GM21619 (cell line): Measurements from ENCODE around the gene VMP1.

Source experiments
- ATAC-seq: cut with Tn5 transposase; IDR thresholded peaks from one replicate; pipeline ENCODE4 v1.9.1; 2021; ENCODE audit not compliant: unreplicated experiment

Gene VMP1

DNA sequence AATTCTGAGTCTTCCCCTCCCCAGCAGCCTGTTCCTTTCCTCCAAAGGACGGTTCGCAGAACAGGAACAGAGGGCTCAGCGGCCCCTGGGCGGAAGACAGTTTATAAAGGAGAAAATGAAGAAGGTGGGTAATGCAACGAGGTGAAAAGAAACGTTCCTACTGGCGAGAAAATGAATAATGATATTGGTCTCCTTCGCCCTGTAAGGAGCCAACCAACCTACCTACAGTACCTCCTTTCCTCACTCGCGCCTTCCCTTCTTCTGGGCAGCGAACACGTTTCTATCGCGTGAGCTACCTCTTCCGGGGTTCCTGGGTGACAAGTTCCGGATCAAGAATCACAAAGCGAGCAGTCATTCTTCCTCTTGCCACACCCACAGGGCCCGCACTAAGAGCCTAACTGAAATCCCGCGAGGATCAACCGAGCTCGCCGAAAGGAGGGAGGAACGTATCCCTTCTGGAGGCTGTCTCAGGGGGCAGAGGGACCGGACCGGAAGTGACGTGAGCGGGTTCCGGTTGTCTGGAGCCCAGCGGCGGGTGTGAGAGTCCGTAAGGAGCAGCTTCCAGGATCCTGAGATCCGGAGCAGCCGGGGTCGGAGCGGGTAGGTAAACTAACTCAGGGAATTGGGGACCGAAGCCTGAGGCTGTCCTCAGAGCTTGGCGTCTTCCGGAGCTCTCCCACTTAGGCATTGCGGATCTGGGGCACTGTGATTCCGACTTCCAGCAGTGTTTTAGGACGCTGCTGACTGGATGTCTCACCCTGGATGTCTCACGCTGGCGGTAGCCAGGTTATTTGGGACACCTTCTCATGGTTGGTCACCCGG lies at the start of gene VMP1, which contains the start of gene PTRH2:
VMP1 (plus strand) TSS at position 506 of the 822 bp plus-strand sequence. CDS start 23,793 bp downstream, outside the sequence.
PTRH2 (minus strand) TSS at position 282 of the 822 bp plus-strand sequence. CDS start 9,452 bp downstream, outside the sequence.
- peak; percentile 94 for ATAC-seq

DNA sequence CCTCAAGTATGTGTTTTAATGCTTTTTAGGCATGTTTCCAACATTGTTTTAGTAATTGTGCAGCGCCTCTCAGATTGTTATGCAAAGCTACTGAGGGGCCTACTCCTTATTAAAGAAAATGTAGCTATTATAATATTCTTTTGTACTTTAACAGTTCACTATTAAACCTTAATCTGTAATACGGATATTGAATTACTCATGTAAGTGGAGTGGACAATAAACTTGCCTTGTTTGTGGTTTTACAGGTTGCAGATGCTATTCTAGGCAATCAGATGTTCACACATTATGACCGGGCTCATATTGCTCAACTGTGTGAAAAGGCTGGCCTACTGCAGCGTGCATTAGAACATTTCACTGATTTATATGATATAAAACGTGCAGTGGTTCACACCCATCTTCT lies 41.2 kb upstream of the VMP1 start:
- ATAC-seq, result no peak

DNA sequence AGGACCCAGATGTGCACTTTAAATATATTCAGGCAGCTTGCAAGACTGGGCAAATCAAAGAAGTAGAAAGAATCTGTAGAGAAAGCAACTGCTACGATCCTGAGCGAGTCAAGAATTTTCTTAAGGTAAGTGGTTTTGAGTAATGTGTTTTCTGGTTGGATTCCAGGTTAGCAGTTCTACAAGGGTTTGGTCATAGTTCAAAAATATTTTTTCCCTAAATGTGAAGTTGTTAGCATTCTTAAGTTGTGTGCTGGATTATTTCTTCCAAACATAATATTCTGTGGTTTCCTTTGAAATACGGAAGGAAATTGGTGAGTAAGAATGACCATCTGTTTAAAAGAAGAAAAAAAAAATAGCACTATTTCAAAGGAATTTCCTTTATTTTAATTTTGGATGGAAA lies 38.6 kb upstream of the VMP1 start:
- ATAC-seq, result no peak

DNA sequence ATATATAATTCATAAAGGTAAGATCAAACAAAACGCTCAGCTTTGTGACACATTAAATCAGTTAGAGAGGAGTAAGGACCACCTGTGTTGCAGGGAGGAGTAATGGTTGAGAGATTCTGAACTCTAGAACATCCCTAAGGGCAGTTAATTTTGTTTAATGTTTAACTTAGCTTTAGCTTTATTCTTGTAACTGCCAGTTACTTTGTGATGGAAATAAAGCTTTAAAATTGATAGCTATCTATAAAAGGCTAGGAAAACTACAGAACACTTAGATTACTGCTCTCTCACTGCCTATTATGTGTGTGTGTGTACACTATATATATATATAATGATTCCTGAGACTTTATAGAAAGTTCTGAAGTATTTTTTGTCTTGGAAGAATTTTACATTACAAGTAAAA lies 38.0 kb upstream of the VMP1 start:
- peak; percentile 70 for ATAC-seq

DNA sequence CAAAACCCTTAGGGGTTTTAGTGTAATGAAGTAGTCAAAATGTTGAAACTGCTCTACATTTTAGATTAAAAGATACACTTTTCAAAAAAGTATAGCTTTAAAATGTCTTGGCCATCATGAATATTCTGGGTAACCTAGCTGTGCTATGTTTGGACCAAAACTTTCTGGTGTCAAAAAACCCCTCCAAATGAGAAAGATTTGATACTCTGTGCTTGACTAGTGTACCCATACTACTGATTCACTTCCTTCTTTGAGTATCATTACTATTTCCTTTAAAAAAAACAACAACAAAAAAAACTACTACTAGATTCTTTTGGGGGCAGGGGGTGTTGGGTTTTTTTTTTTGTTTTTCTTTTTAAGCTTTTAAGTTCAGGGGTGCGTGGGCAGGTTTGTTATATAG lies 37.5 kb upstream of the VMP1 start:
- ATAC-seq, result no peak

DNA sequence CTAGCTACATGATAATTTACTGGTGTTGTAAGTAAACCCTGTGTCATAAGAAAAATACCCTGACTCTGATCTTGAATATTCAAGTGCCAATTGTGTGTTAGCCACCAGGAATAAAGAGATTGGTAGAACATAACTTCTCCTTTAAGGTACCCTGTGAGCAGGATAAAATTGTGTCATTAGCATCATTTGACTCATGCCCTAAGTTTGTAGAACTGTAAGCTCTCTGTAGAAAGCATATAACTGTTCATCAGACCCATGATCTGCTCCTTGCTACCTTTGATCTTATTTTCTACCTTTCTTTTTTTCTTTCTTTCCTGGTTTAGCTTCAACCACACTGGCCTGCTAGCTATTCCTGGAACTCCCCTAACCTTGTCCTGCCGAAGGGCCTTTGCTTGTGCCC lies 36.1 kb upstream of the VMP1 start:
- no peak for ATAC-seq

DNA sequence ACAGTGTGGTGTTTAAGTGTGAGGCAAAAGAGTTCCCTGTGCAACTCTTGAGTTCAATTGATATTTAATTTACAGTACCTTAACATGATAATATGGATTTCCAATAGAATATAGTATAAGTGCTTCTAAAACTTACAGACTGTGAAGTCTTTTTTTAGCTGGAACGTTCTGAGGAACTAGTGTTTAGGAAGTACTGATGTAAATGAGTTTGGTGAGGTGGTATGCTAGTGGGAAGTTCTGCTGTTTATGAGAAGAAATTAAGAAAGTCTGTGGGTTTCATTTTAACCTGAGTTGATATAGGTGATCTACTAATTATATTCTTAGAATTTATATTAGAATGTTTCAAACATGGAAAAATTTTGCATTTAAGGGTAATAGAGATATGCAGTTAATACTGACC lies 32.2 kb upstream of the VMP1 start:
- no peak for ATAC-seq

DNA sequence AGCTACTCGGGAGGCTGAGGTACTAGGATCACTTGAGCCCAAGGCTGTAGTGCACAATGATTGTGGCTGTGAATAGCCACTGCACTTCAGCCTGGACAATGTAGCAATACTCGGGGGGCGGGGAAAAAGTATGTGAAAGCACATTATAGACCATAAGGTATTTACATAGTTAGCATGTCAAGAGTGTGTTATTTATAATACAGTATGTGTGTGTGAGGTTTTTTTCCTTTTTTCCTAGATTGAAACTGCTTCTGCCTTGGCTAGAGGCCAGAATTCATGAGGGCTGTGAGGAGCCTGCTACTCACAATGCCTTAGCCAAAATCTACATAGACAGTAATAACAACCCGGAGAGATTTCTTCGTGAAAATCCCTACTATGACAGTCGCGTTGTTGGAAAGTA lies 30.7 kb upstream of the VMP1 start:
- no peak for ATAC-seq

DNA sequence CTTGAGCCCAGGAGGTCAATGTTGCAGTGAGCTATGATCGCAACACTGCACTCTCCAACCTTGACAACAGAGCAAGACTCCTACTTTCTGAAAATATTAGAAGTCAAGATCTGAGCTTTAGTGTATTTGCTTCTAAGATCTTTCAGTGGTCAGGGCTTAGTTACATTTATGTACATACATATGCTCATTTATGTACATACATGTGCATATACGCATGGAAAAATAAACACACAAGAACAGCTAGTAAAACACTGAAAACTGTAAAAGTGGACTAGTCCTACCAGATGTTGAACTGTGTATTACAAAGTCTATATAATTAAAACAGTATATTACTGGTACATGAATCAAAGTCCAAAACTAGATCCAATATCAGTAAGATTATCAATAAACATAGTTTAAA lies 28.5 kb upstream of the VMP1 start:
- ATAC-seq, result no peak

DNA sequence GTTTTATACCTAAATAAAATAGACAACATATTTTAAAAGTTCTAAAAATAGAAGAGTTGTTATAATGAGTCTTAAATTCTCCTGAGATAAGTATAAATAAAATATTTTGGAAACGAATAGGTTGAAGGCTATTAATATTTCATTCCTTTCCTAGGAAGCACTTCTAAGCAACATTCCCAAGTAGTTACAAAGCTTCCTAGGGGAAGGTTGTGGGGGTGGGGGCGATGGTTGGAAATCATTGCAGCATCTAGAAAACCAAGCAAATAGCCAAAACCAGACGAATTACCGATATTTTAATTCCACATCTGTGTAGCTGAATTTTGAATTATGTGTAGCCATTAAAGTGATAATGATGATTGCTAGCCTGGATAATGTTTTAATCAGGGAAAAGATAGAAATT lies 27.1 kb upstream of the VMP1 start:
- no peak for ATAC-seq

DNA sequence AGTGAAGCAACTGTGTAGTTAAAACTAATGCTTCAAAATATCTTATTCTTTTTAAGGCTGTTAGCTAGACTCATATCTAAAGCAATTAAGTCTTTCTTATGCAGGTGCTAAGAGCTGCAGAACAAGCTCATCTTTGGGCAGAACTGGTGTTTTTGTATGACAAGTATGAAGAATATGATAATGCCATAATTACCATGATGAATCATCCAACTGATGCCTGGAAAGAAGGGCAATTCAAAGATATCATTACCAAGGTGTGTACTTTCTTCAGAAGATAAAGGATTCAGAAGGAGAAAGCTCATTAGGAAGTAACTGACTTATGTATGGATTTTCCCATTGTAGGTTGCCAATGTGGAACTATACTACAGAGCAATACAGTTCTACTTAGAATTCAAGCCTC lies 24.2 kb upstream of the VMP1 start:
- ATAC-seq, result no peak

DNA sequence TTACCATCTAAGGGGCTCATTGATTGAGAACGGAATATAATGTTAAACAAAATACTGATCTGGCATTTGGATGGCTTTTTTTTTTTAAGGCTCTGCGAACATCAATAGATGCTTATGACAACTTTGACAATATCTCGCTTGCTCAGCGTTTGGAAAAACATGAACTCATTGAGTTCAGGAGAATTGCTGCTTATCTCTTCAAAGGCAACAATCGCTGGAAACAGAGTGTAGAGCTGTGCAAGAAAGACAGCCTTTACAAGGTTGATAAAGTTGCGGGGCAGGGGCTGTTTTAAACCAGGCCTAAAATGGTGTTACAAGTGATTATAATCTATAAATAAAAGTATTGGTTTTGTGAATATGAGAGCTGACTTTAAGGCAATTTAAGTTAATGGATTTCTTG lies 22.5 kb upstream of the VMP1 start:
- no peak for ATAC-seq

DNA sequence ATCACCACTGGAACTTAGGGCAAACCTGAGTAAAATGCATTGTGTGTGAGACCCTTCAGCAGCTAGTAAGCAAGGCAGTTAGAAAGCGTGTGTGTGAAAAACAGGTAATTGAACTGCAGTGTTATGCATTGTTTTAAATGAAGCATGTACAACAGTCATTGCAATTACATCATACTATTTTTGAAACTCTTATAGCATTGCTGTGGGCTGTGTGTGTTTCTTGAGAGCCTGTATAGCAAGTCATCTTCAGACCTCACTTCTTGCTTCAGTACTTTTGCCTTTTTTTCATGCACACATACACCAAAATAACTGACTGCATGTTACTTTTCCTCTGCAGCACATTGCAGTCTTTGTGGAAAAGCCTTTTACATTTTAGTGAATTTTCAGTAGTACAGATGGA lies 19.4 kb upstream of the VMP1 start:
- ATAC-seq, result no peak

DNA sequence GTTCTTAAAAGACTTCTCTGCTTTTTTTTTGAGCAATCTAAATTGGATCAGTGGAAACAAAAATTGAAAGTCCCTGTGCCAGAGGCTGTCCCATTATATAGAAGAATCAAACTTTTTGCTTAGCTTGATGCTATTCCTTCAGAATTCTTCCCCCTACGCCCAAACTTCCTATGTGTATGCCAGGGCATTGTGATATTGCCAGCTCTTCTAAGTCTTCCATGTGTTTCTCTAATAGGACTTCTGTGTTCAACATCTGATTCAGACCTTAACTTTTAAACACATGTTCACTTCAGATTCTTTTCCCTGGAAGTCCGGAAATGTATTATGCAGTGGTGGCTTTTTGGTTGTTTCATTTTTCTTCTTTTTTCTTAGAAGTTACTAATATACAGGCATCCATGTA lies 19.0 kb upstream of the VMP1 start:
- ATAC-seq, result no peak

DNA sequence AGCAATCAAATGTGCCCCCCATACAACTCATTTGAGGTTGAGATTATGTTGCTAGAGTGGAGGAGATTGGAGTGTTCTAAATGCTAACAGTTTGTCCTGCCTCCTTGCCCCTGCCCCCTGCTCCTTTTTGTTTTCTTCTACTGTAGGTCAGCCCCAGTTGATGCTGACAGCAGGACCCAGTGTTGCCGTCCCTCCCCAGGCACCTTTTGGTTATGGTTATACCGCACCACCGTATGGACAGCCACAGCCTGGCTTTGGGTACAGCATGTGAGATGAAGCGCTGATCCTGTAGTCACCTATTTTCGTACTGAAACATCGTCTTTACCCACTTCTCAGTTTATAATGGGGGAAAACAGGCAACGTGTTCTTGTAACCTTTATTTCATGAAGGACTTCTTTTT lies 13.9 kb upstream of the VMP1 start:
- ATAC-seq, result no peak

DNA sequence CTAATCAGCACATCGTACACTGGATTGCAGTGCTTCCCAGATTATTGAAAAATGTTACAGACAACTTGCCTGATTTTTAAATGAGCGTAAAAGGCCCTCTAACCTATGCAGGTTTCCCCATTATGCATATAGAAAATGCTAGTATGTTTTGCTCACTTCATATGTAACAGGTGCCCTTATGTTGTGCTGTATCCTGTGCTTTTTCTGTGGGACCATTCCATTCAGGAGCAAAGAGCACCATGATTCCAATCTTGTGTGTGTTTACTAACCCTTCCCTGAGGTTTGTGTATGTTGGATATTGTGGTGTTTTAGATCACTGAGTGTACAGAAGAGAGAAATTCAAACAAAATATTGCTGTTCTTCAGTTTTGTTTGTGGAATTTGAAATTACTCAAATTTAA lies 13.1 kb upstream of the VMP1 start:
- no peak for ATAC-seq

DNA sequence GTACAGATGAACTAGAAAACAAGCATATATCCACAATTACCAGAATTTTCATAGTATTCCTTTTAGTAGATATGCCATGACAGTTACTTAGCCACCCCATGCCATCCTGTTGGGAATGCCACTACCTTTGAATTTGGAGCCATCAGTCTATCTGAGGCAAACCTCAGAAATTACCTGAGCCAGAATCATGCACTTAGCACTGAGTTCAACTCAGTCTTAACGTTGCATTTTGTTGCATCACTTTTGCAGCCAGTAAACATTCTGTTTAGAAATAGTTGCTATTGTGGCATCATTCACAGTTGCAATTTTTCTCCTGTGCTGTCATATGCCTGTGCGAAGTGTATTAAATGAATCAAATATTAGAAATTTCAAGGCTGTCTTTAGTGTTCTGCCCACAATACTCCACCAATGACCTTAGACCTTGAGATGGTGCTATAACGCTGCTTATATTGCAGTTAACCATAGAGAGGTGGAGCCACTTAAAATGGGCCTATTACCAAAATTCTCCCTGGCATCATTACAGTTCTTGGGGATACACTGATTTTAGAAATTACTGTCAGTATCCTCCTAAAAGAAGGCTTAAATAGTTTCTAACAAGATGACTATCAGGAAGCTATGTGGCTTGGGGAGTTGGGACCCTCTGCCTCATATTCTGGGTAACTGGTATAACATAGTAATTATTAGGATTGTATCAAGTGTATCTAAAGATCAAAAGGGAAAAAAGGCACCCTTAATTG lies 11.3 kb upstream of the VMP1 start:
- ATAC-seq, result no peak

DNA sequence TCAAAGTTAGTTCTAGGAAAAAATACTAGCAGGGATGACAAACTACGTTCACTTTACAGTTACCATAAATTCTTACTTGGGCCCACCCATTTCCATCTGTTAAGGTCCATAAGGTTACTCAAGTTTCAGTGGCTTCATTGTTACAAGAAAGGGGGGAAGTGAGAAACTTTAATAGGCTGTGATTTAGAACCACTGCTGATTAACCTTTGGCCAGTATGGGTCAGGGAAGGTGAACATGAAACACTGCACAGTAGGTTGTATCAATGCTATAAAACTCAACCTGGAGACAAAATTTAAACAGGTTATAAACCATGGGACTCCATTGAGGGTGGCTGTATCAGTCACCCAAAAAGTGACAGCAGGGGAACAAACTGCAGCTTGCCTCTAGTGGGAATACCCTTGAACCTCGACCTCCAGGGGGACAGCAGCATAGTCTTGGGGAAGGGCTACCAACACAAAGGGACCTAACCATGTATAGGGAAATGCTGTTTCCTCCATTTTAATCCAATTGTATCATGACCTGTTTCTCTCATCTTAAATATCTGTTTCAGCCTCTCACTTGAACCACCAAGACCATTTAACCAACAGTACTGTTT lies 10.7 kb upstream of the VMP1 start:
- ATAC-seq, result no peak

DNA sequence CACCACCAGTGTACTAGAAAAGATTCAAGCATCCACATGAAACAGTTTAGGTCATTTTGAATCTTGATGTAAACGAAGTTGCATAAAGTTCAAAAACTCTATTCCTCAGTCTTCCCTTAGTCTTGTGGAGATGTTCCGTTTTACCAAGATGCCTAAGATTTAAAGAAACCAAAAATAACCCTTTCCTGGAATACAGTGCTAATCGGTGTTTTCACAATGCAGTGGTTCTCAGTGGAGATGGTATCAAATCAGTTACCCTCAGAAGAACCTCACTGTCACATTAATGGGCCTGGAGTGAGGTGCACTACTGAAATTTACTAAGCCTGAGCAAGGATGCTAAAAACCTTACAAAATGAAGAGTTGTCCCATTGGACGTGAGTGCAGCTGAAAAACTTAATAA lies 9.3 kb upstream of the VMP1 start:
- ATAC-seq, result no peak

DNA sequence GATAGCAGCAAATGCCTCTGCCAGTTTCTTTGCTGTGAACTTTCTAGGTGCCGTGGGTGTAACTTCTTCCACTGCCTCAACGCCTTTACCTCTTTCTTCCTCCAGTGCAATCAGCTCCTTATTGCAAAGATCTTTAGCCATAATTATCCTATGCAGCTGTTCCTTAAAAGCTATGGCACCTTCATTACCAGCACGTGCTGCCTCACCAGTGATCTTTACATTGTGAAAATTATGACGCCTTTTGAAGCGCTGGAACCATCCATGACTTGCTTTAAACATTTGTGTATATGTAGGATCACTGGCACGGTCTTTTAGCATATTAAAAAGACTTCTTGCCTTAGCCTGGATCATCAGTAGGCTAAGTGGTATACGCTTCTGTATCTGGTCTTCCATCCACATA lies 8.2 kb upstream of the VMP1 start:
- no peak for ATAC-seq

DNA sequence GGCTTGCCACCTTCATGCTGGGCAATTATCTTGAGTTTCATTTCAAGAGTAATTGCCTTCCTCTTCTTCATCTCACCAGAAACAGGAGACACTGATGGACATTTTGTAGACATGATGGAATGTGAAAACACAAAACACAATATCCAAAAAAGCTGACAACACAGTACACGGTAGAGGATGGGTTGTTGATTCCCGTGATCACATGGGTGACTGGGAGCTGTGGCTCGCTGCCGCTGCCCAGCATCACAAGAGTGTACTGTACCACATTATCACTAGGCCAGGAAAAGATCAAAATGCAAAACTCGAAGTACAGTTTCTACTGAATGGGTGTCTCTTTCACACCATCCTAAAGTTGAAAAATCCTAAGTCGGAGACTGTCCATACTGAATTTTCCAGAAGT lies 7.7 kb upstream of the VMP1 start:
- ATAC-seq, result no peak

DNA sequence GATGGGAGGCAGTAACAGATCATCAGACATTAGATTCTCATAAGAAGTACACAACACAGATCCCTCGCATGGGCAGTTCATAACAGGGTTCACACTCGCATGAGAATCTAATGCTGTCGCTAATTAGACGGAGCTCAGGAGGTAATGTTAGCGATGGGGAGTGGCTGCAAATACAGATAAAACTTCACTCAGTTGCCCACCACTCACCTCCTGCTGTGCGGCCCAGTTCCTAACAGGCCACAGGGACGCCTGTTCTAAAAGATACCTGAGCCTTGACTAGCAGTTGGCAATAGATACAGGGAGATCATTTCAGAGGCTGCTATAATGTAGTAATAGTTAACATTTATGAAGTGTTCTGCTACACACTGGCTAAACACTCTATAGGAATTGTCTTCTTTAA lies 5.2 kb upstream of the VMP1 start:
- no peak for ATAC-seq
